ENCODE measurements around the gene PRPF6. TPM values are rescaled to one million over a fixed set of nuclear protein-coding genes. Genes with fewer than 3 reads are reported as not detected.
A peak's percentile ranks its signal among the peaks of the same experiment; 100 is the strongest.

The PRPF6 gene
- total and polyA plus RNA-seq, 2 of the 13 experiments (the other 11 are each of a cell fraction or from before 2014, with no cell fraction given), result 63.7 to 101 TPM

DNA sequence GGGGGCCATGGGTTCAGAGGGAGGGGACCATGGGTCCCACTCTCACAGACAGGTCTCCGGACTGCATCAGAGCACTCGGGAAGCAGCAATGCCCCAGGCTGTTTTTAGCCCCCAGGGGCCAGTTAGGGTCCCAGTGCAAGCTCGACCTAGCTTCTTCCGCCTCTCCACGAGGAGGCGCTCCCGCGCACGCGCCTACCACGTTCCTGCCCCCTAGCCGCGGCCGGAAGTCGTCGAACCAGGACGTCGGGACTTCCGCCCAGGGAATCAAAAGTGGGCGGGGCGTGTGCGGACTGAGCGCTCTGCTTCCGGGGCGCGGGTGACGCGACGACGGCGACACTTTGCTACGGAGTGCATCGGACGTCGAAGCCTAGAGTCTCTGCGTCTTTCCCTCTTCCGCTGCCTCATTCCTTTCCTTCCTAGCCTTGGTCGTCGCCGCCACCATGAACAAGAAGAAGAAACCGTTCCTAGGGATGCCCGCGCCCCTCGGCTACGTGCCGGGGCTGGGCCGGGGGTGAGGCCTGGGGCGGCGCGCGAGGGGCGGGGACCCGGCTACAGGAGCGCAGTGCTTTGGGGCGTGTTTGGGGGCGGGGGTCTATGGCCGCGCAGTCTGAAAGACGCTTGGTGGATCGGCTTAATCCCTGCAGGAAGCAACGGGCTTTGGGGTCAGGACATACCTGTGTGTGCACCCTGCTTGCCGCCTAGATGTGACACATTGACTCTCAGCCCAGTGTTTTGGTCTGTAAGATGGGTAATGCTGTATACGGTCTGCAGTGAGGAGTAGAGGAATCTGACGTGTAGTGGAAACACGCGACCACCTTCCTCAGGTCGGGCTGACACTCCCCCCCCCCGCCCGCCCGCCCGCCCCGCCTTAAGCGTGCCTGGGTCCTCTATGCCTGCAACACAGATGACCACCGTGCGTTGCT lies at the start of gene PRPF6 (continued):
- TF ChIP-seq ZNF10 (CRISPR knock-in tag; IDR thresholded peaks at IDR 0.05; ENCODE audit: borderline replicate concordance, low read depth), result no peak
- TF ChIP-seq, protein P1, sequence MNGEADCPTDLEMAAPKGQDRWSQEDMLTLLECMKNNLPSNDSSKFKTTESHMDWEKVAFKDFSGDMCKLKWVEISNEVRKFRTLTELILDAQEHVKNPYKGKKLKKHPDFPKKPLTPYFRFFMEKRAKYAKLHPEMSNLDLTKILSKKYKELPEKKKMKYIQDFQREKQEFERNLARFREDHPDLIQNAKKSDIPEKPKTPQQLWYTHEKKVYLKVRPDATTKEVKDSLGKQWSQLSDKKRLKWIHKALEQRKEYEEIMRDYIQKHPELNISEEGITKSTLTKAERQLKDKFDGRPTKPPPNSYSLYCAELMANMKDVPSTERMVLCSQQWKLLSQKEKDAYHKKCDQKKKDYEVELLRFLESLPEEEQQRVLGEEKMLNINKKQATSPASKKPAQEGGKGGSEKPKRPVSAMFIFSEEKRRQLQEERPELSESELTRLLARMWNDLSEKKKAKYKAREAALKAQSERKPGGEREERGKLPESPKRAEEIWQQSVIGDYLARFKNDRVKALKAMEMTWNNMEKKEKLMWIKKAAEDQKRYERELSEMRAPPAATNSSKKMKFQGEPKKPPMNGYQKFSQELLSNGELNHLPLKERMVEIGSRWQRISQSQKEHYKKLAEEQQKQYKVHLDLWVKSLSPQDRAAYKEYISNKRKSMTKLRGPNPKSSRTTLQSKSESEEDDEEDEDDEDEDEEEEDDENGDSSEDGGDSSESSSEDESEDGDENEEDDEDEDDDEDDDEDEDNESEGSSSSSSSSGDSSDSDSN (CRISPR knock-in tag; IDR thresholded peaks at IDR 0.05), result peak; percentile 84
- peak; percentile 98 for TF ChIP-seq MXI1 (IDR thresholded peaks at IDR 0.05; ENCODE audit: borderline replicate concordance, low read depth, low read length)
- TF ChIP-seq POLR2AphosphoS2 (IDR thresholded peaks at IDR 0.05; ENCODE audit: low read depth, low read length), result peak; percentile 77; the same call in 1 of the 2 replicates
- peak; percentile 96 for TF ChIP-seq KDM5B (CRISPR knock-in tag; IDR thresholded peaks at IDR 0.05; ENCODE audit: borderline replicate concordance)
- TF ChIP-seq ZNF589 (CRISPR knock-in tag; conservative IDR thresholded peaks at IDR 0.05), result peak; percentile 99
- no peak for TF ChIP-seq GATA4 (IDR thresholded peaks at IDR 0.05; ENCODE audit: borderline replicate concordance, low read depth)
- TF ChIP-seq ZNF546 (CRISPR knock-in tag; conservative IDR thresholded peaks at IDR 0.05), result peak; percentile 37; the same call in 1 of the 2 replicates
- TF ChIP-seq ZNF224 (CRISPR knock-in tag; IDR thresholded peaks at IDR 0.05), result peak; percentile 88; the same call in 1 of the 2 replicates
- TF ChIP-seq KMT2B (CRISPR knock-in tag; IDR thresholded peaks at IDR 0.05), result peak; percentile 99
- peak; percentile 53; the same call in 1 of the 2 replicates for TF ChIP-seq ZNF652 (CRISPR knock-in tag; IDR thresholded peaks at IDR 0.05; ENCODE audit: borderline replicate concordance, low read depth)
- peak; percentile 92 for TF ChIP-seq AGO1 (IDR thresholded peaks at IDR 0.05; ENCODE audit: low read depth, low read length, poor library complexity, severe bottlenecking)
- TF ChIP-seq ARNT2 (CRISPR knock-in tag; IDR thresholded peaks at IDR 0.05; ENCODE audit: low read depth), result peak; percentile 99
- peak; percentile 98 for TF ChIP-seq SALL2 (CRISPR knock-in tag; IDR thresholded peaks at IDR 0.05)
- peak; percentile 75; the same call in 1 of the 2 replicates for TF ChIP-seq NR1H2 (CRISPR knock-in tag; IDR thresholded peaks at IDR 0.05; ENCODE audit: borderline replicate concordance, low read depth)
- peak; percentile 21; the same call in 1 of the 2 replicates for TF ChIP-seq NFE2L2 (IDR thresholded peaks at IDR 0.05; ENCODE audit: low read length)
- TF ChIP-seq BRCA1 (CRISPR knock-in tag; IDR thresholded peaks at IDR 0.05), result 0 out of 2 replicates have a peak, but pooled peaks have one; percentile 83
- peak; percentile 79; the same call in 1 of the 2 replicates for TF ChIP-seq SIX4 (CRISPR knock-in tag; IDR thresholded peaks at IDR 0.05)
- TF ChIP-seq, protein P2, sequence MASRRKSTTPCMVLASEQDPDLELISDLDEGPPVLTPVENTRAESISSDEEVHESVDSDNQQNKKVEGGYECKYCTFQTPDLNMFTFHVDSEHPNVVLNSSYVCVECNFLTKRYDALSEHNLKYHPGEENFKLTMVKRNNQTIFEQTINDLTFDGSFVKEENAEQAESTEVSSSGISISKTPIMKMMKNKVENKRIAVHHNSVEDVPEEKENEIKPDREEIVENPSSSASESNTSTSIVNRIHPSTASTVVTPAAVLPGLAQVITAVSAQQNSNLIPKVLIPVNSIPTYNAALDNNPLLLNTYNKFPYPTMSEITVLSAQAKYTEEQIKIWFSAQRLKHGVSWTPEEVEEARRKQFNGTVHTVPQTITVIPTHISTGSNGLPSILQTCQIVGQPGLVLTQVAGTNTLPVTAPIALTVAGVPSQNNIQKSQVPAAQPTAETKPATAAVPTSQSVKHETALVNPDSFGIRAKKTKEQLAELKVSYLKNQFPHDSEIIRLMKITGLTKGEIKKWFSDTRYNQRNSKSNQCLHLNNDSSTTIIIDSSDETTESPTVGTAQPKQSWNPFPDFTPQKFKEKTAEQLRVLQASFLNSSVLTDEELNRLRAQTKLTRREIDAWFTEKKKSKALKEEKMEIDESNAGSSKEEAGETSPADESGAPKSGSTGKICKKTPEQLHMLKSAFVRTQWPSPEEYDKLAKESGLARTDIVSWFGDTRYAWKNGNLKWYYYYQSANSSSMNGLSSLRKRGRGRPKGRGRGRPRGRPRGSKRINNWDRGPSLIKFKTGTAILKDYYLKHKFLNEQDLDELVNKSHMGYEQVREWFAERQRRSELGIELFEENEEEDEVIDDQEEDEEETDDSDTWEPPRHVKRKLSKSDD (CRISPR knock-in tag; IDR thresholded peaks at IDR 0.05; ENCODE audit: low read depth), result peak; percentile 73

All from HepG2 (cell line).